C4-2B (cell line): ENCODE data around the gene FBXO22.

ENCODE experiments used
- ZFX ChIP-seq: fragments of 450-650 bp; IDR thresholded peaks from 2 replicates; pipeline ENCODE4 v1.6.1; 2017
- TF ChIP-seq, protein P1 (sequence below): fragments of 450-650 bp; conservative IDR thresholded peaks from 2 replicates; pipeline ENCODE4 v1.5.1; 2017; ENCODE audit warnings: mild to moderate bottlenecking

- TF ChIP-seq, protein P1, sequence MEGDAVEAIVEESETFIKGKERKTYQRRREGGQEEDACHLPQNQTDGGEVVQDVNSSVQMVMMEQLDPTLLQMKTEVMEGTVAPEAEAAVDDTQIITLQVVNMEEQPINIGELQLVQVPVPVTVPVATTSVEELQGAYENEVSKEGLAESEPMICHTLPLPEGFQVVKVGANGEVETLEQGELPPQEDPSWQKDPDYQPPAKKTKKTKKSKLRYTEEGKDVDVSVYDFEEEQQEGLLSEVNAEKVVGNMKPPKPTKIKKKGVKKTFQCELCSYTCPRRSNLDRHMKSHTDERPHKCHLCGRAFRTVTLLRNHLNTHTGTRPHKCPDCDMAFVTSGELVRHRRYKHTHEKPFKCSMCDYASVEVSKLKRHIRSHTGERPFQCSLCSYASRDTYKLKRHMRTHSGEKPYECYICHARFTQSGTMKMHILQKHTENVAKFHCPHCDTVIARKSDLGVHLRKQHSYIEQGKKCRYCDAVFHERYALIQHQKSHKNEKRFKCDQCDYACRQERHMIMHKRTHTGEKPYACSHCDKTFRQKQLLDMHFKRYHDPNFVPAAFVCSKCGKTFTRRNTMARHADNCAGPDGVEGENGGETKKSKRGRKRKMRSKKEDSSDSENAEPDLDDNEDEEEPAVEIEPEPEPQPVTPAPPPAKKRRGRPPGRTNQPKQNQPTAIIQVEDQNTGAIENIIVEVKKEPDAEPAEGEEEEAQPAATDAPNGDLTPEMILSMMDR = no peak
- TF ChIP-seq ZFX = no peak
Observed at GRCh38 chr15:75923756-75924155, 20.1 kb downstream of the FBXO22 start.
